Mesothelial cell of epicardium (in vitro differentiated cells): ENCODE measurements around the gene AUTS2. TPM values are rescaled to one million over a fixed set of nuclear protein-coding genes. Genes with fewer than 3 reads are reported as not detected.

Experiments
- DNase-seq, 2 experiments: peaks; one replicate each; pipeline ENCODE4 v3.0.0; 2021; ENCODE audit warnings: low spot score in 2 of 2; ENCODE audit not compliant: unreplicated experiment in 2 of 2
- H3K27ac Mint-ChIP-seq: 2 replicates; pipeline ENCODE4 v1.8.0; 2021; ENCODE audit warnings: mixed read lengths
- H3K27me3 Mint-ChIP-seq: 2 replicates; pipeline ENCODE4 v1.8.0; 2021; ENCODE audit warnings: low read depth, mixed read lengths
- H3K36me3 Mint-ChIP-seq: 2 replicates; pipeline ENCODE4 v1.8.0; 2021; ENCODE audit warnings: mixed read lengths
- H3K4me1 Mint-ChIP-seq: 2 replicates; pipeline ENCODE4 v1.8.0; 2021; ENCODE audit warnings: mixed read lengths
- H3K4me3 Mint-ChIP-seq: 2 replicates; pipeline ENCODE4 v1.8.0; 2021; ENCODE audit warnings: mild to moderate bottlenecking, moderate library complexity, mixed read lengths
- H3K9me3 Mint-ChIP-seq: 2 replicates; pipeline ENCODE4 v1.8.0; 2021; ENCODE audit warnings: mixed read lengths
- CTCF ChIP-seq: fragments of 200-600 bp; sonication (generic); IDR thresholded peaks from one replicate; pipeline ENCODE4 v1.5.0; 2021; ENCODE audit warnings: antibody characterized with exemption; ENCODE audit not compliant: unreplicated experiment
- total RNA-seq: library from RNA; stranded (reverse); gene quantifications from 3 replicates; pipeline ENCODE4 v1.2.1, GENCODE V29; 2021

Gene AUTS2
- total RNA-seq, 1 donor from 2014 or later, result 135 TPM

GRCh38 chr7:70178211-70178610 is 579.9 kb downstream of the AUTS2 start:
- Mint-ChIP-seq H3K9me3 (peaks cover 19% of the 10 kb centered on the region), H3K36me3 (peaks cover 18% of the 10 kb centered on the region), H3K27me3 (no peaks in the 10 kb centered on the region), H3K4me3 (no peak overlapping the region), H3K27ac (no peak overlapping the region), H3K4me1 (no peaks in the 10 kb centered on the region)
- no peak for DNase-seq
- TF ChIP-seq CTCF, result no peak

GRCh38 chr7:70178787-70179186 is 580.5 kb downstream of the AUTS2 start:
- DNase-seq, result no peak
- Mint-ChIP-seq H3K4me1 (no peaks in the 10 kb centered on the region), H3K4me3 (no peak overlapping the region), H3K27me3 (no peaks in the 10 kb centered on the region), H3K27ac (no peak overlapping the region), H3K9me3 (peaks cover 17% of the 10 kb centered on the region), H3K36me3 (peaks cover 16% of the 10 kb centered on the region)
- TF ChIP-seq CTCF, result no peak

GRCh38 chr7:70182521-70182920 is 584.2 kb downstream of the AUTS2 start:
- DNase-seq, result no peak
- Mint-ChIP-seq H3K9me3 (peaks cover 3% of the 10 kb centered on the region), H3K4me1 (no peaks in the 10 kb centered on the region), H3K36me3 (peaks cover 2% of the 10 kb centered on the region), H3K27ac (no peak overlapping the region), H3K4me3 (no peak overlapping the region), H3K27me3 (no peaks in the 10 kb centered on the region)
- TF ChIP-seq CTCF, result no peak

- Mint-ChIP-seq H3K9me3 (peaks cover 7% of the 10 kb centered on the region), H3K27ac (no peak overlapping the region), H3K4me3 (no peak overlapping the region), H3K36me3 (peaks cover 2% of the 10 kb centered on the region), H3K4me1 (no peaks in the 10 kb centered on the region), H3K27me3 (no peaks in the 10 kb centered on the region)
- TF ChIP-seq CTCF, result no peak
- no peak for DNase-seq
Measured at GRCh38 chr7:70183278-70183677, 585.0 kb downstream of the AUTS2 start.

- no peaks in the 10 kb centered on the region for H3K27me3 Mint-ChIP-seq
- TF ChIP-seq CTCF, result no peak
- H3K4me3 Mint-ChIP-seq, result no peak overlapping the region
- H3K36me3 Mint-ChIP-seq, result peaks cover 3% of the 10 kb centered on the region
- H3K4me1 Mint-ChIP-seq, result no peaks in the 10 kb centered on the region
- peaks cover 22% of the 10 kb centered on the region for H3K9me3 Mint-ChIP-seq
- H3K27ac Mint-ChIP-seq, result no peak overlapping the region
- no peak for DNase-seq
Measured at GRCh38 chr7:70188901-70189650, 590.8 kb downstream of the AUTS2 start.
